ENCODE data around the gene LRRIQ4.
A peak's percentile ranks its signal among the peaks of the same experiment; 100 is the strongest.

LRRIQ4 gene

GRCh38 chr3:169812332-169813235 lies at the start of gene LRRIQ4, which contains the start of gene LRRC34:
TSS of gene LRRIQ4 (plus strand) at chr3:169812870. CDS start at chr3:169821922, 9,052 bp downstream.
TSS of gene LRRC34 (minus strand) at chr3:169812904. CDS start at chr3:169812548, 356 bp downstream.
- no peak for FAIRE-seq

- no peak for FAIRE-seq
Measured at GRCh38 chr3:169764312-169764881, 48.3 kb upstream of the LRRIQ4 start.

DNA sequence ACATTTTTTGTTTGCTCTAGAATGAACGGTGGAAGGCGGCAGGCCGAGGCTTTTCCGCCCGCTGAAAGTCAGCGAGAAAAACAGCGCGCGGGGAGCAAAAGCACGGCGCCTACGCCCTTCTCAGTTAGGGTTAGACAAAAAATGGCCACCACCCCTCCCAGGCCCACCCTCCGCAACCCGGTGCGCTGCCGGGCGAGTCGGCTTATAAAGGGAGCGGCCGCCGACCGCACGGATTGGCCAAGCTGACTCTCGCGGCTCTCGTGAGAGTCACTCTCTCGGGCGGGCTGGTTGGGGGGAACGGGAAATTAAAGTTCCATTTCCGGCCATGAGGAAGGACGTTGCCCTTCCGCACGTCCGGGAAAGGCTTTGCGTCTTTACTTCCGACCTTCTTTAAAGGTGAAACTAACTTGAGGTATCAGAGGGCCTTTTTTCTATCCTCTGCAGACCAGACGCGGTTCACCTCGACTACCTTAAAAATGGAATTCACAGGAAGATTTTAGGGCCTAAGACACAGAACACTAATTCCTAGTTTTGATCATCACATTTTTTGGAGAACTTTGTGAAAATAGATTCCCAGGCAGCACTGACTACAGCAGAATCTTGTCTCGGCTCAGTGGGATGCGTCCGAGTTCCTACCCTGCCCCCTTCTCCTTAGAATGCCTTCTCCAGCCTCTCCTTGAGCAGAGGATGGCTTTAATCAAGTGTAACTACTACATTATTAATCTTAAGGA lies 47.6 kb upstream of the LRRIQ4 start, which contains the start of gene TERC:
TERC (minus strand) TSS at position 179 of the 731 bp plus-strand sequence.
- peak; percentile 61 for FAIRE-seq

DNA sequence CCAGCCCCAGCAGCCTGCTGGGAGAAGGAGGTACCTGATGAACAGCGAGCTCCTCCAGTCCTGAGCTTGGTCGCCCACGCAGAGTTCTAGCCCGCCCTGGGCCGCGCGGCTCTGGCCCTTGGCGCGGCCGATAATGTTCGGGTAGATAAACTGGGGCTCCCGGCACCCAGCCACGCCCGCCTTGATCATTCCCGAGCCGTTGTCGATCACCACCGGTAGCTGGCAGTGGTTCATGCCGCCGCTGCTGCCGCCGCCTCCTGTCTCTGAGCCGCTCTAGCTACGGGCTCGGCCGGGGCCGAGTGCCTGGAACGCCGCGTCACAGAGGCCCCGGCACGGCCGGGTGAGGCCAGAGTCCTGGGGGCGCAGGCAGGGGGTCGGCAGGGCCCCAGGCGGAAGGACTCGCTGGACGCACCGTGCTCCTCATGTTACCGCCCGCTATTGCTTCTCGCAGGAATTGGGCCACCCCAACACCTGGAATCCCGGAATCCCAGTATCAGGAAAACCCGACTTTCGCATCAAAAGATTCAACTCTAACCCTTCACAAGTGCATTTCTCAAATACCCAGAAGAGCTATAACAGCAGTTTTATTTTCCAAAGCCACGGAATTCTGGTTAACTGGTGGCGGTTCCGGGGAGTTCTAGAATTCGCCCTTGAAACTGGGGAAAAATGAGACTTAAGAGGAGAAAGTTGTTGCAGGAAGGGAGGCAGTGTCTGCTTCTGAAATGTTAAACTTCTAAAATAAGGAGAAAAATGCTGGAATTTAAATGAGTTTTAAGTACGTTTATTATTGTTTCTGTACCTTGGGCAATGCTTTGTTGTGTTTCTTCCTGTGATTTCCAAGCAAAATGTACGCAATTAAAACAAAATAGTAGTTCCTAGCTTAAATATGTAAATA lies 43.1 kb upstream of the LRRIQ4 start, which contains the start of gene ACTRT3:
ACTRT3 (minus strand) TSS at position 275 of the 895 bp plus-strand sequence; CDS start at position 234, 41 bp downstream.
- FAIRE-seq, result peak; percentile 53

GRCh38 chr3:169771497-169772304 lies 41.0 kb upstream of the LRRIQ4 start:
- peak; percentile 88 for FAIRE-seq

DNA sequence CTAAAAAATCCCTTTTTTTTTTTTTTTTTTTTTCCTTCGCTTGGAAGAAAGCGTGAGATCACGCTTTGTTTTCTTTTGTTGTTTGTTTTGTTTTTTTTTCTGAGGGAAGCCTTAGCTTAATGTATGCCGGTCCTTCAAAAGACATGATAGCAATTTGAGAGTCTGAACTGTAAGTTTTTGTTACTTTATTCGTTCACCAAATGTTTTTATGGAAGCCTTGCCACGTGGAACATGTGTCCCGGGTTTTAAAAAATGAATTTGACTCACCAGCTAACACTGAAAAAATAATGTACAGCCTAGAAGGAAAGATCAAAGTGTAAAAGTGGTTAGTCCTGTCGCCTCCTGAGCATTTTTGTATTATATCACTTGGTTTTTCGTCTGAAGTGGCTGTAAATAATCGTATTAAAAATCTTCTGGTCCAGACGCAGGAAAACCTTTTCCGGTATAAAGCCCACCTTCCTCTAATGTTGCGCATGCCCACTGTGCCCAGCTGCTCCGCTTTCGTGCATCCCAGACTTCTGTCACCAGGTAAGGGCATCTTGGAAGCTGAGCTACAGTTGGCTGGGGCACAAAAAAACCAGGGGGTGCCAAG lies 40.3 kb upstream of the LRRIQ4 start:
- FAIRE-seq, result peak; percentile 77

- peak; percentile 41 for FAIRE-seq
Measured at GRCh38 chr3:169772897-169773816, 39.5 kb upstream of the LRRIQ4 start, which contains the start of gene MYNN. TSS of gene MYNN (plus strand) at chr3:169773396. CDS start at chr3:169774296, 900 bp downstream.

DNA sequence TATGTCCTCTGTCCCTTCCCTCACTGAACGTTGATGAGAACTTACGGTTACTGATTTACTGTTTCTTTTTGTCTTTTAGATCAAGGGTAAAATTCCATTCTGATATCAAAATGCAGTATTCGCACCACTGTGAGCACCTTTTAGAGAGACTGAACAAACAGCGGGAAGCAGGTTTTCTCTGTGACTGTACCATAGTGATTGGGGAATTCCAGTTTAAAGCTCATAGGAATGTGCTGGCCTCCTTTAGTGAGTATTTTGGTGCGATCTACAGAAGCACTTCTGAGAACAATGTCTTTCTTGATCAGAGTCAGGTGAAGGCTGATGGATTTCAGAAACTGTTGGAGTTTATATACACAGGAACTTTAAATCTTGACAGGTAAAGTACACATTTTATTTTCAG lies 38.5 kb upstream of the LRRIQ4 start:
- no peak for FAIRE-seq

DNA sequence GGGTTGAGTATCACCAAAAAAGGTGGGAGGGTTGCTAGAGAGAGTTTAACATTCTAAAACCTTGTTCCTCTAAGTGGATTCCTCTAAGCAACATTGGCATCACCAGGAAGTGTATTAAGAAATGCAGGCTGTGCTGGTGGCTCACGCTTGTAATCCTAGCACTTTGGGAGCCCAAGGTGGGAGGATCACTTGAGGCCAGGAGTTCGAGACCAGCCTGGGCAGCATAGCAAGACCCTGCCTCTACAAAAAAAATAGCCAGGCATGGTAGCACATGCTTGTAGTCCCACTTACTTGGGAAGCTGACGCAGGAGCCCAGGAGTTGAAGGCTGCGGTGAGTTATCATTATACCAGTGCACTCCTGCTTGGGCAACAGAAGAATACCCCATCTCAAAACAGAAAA lies 34.8 kb upstream of the LRRIQ4 start:
- no peak for FAIRE-seq

DNA sequence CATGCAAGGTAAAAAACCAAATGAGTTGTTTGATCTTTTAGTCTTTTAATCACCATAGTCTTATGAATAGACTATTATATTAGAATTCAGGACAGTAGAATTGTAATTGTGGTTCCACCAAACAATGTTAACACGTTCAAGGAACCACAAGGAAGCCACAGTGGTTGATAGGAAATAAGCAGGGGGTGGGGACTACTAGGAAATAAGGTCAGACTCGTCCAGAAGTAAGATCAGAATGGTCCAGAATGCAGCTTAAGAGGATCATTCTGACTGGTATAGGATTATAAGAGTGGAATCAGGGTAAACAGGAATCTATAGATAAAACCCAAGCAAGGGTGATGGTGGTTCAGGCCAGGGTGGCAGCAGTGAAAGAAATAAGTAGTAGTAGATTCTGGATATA lies 31.9 kb upstream of the LRRIQ4 start:
- FAIRE-seq, result no peak

DNA sequence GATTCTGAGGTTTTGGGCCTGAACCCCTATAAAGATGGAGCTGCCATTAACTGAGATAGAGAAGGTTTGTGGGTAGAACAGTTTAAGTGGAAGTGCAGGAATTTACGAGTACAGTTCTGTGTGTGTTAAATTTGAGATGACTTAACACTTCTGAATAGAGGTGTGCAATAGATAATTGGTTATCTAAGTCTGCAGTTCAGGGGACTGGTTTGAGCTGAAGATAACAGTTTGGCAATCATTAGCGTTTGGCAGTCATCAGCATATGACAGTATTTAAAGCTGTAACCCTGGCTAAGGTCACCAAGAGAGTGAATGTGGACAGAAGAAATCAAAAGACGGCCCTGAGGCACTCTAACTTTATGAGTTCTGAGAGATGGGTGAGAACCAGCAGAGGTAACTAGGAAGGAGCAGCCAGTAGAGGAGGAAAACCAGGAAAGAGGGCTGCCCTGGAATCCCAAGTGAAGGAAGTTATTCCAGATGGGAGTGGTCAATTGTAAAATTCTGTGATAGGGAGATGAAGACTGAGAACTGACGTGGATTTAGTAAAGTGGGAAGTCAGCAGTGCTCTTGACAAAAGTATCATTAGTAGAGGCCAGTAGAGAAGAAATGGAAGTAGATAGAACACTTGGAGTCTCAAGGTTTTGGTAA lies 31.3 kb upstream of the LRRIQ4 start:
- FAIRE-seq, result no peak

GRCh38 chr3:169787120-169787519 lies 25.6 kb upstream of the LRRIQ4 start:
- FAIRE-seq, result no peak

GRCh38 chr3:169787791-169788190 lies 24.9 kb upstream of the LRRIQ4 start:
- FAIRE-seq, result no peak

DNA sequence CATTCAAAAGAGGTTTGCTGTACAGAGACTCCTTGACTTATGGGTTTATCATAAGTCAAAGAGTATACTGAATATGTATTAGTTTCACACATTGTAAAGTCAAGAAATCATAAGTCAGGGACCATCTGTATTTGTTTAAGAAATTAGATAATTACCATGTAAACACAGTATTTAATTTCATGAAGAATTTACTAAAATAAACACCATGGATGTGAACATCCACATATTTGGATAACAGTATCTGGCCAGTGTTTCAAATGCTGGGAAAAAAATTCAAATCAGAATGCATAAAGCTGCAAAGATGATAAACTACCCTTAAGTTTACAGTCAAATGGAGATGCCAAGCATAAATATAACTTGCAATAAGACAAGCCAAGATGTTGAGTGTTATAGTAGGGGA lies 22.5 kb upstream of the LRRIQ4 start:
- FAIRE-seq, result no peak

- FAIRE-seq, result no peak
Measured at GRCh38 chr3:169790687-169791429, 21.8 kb upstream of the LRRIQ4 start.

GRCh38 chr3:169792359-169792758 lies 20.3 kb upstream of the LRRIQ4 start:
- FAIRE-seq, result no peak

- FAIRE-seq, result no peak
Measured at GRCh38 chr3:169804681-169805080, 8.0 kb upstream of the LRRIQ4 start.

GRCh38 chr3:169809230-169809795 lies 3.4 kb upstream of the LRRIQ4 start:
- FAIRE-seq, result no peak

All from islet of Langerhans (tissue), 1 donor.